HG03378 (cell line): Measurements from ENCODE around the gene SRRT.
"Not testable (repeated sequence)": the region's sequence is repeated elsewhere in the genome, so short reads cannot be mapped to it uniquely, and the experiment has no call there.

Experiments
- ATAC-seq: cut with Tn5 transposase; IDR thresholded peaks from one replicate; pipeline ENCODE4 v1.9.1; 2021; ENCODE audit warnings: mild to moderate bottlenecking, moderate library complexity; ENCODE audit not compliant: unreplicated experiment

The SRRT gene

DNA sequence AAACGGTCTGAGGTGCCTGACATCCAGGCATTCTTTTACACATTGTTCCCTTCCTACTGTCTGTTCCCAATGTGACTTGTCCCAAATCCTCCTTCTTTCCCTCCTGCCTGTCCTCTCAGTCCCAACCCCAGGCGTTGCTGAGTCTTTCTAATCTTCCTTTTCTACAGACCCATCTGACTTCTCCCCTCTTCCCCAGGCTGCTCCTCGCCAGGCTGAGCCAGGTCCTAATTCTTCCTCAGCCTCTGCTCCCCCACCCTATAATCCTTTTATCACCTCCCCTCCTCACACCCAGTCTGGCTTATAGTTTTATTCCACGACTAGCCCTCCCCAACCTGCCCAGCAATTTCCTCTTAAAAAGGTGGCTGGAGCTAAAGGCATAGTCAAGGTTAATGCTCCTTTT is 48.7 kb downstream of the SRRT start:
- ATAC-seq = not testable (repeated sequence)

DNA sequence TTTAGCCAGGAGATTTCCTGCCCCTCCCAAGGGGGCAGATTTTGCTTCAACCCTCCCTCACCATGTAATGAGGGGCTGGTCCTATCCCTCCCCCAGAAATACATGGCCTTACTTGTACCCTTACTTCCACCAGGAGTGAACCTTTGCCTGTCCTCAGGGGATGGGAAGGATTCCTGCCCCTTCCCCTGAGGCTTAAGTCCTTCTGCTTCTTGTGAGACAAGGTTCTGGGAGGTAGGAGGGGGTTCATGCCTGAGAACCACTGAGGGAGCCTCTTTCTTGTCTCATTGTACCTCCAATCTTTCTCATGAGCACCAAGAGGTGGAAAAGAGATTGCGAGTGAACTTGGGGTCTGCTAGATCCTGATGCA is 54.9 kb downstream of the SRRT start:
- no peak for ATAC-seq

DNA sequence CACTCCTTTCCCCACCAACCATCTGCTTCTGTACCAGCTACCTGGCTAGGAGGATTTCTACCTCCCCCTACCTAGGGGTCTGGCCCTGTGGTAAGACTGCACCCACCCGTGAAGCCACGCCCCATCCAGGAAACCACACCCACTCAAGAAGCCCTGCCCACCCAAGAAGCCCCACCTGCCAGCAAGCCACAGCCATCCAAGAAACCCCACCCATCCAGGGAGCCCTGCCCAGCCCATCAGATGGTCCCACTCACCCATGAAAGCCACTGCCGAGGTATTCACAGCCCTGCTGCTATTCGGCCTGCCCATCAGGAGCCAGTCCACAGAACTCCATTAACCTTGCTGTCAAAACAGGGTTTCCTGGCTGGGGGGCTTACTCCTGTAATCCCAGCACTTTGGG is 58.8 kb downstream of the SRRT start:
- no peak for ATAC-seq

DNA sequence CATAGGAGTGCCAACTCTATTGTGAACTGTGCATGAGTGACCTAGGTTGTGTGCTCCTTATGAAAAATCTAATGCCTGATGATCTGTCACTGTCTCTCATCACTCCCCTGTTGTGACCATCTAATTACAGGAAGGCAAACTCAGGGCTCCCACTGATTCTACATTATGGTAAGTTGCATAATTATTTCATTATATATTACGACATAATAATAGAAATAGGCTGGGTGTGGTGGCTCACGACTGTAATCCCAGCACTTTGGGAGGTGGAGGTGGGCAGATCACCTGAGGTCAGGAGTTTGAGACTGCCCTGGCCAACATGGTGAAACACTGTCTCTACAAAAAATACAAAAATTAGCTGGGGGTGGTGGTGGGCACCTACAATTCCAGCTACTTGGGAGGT is 60.5 kb downstream of the SRRT start:
- not testable (repeated sequence) for ATAC-seq

DNA sequence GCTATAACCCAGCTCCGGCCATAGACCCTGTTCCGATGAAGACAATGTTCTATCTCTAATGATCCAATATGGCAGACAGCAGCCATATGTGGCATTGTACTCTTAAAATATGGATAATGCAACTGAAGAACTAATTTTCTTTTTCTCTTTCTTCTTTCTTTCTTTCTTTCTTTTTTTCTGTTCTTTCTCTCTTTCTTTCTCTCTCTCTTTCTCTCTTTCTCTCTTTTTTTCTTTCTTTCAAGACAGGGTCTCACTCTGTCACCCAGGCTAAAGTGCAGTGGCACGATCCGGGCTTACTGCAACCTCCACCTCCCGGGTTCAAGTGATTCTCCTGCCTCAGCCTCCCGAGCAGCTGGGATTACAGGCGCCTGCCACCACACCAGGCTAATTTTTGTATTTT is 61.3 kb downstream of the SRRT start:
- ATAC-seq = not testable (repeated sequence)
